WTC11 (cell line): ENCODE data around the gene ARHGAP42. TPM values are rescaled to one million over a fixed set of nuclear protein-coding genes. Genes with fewer than 3 reads are reported as not detected.

ENCODE experiments used
- ATAC-seq: fragments of 200-7000 bp; cut with Tn5 transposase; 2 replicates; pipeline ENCODE4 v1.10.0; 2021; ENCODE audit warnings: mild to moderate bottlenecking, moderate library complexity
- CTCF ChIA-PET: fragments of 300-600 bp; sonication (Branson Sonifier 250); formaldehyde crosslinking; loops from one replicate; lab custom pipeline; 2021; ENCODE audit warnings: antibody characterized with exemption; lab: Charles Lee
- POLR2A ChIA-PET: fragments of 350-600 bp; sonication (Branson Sonifier 250); formaldehyde crosslinking; loops from one replicate; lab custom pipeline; 2021; ENCODE audit warnings: antibody characterized with exemption; lab: Charles Lee
- DNase-seq: peaks from one replicate; pipeline ENCODE4 v3.0.0; 2021; ENCODE audit warnings: low spot score
- H3K27ac Mint-ChIP-seq: 2 replicates; pipeline ENCODE4 v1.8.0; 2021; ENCODE audit warnings: mixed read lengths
- H3K27me3 Mint-ChIP-seq: 2 replicates; pipeline ENCODE4 v1.8.0; 2021; ENCODE audit warnings: low read depth, mild to moderate bottlenecking, moderate library complexity, mixed read lengths
- H3K36me3 Mint-ChIP-seq: 2 replicates; pipeline ENCODE4 v1.8.0; 2021; ENCODE audit warnings: mixed read lengths
- H3K4me1 Mint-ChIP-seq: 2 replicates; pipeline ENCODE4 v1.8.0; 2022; ENCODE audit warnings: mixed read lengths
- H3K4me3 Mint-ChIP-seq: 2 replicates; pipeline ENCODE4 v1.8.0; 2021; ENCODE audit warnings: mild to moderate bottlenecking, moderate library complexity, mixed read lengths
- H3K9me3 Mint-ChIP-seq: 2 replicates; pipeline ENCODE4 v1.8.0; 2021; ENCODE audit warnings: mixed read lengths
- AFF4 ChIP-seq: sonication (generic); formaldehyde crosslinking; IDR thresholded peaks from 2 replicates; pipeline ENCODE4 v1.8.1; 2023; ENCODE audit warnings: mild to moderate bottlenecking, missing genetic modification reagents, borderline replicate concordance
- ELF4 ChIP-seq: sonication (generic); formaldehyde crosslinking; IDR thresholded peaks from 2 replicates; pipeline ENCODE4 v1.8.1; 2022; ENCODE audit warnings: low read depth, mild to moderate bottlenecking, moderate library complexity, missing genetic modification reagents
- FOXK1 ChIP-seq: sonication (generic); formaldehyde crosslinking; IDR thresholded peaks from 2 replicates; pipeline ENCODE4 v1.8.0; 2022; ENCODE audit warnings: mild to moderate bottlenecking, moderate library complexity, missing genetic modification reagents
- USF2 ChIP-seq: sonication (generic); formaldehyde crosslinking; IDR thresholded peaks from 2 replicates; pipeline ENCODE4 v1.8.1; 2023; ENCODE audit warnings: mild to moderate bottlenecking, missing genetic modification reagents, moderate library complexity
- ZBTB21 ChIP-seq: sonication (generic); formaldehyde crosslinking; IDR thresholded peaks from 2 replicates; pipeline ENCODE4 v1.8.1; 2023; ENCODE audit warnings: mild to moderate bottlenecking, missing genetic modification reagents, borderline replicate concordance
- ZNF121 ChIP-seq: sonication (generic); formaldehyde crosslinking; IDR thresholded peaks from 2 replicates; pipeline ENCODE4 v1.8.0; 2023; ENCODE audit warnings: missing genetic modification reagents
- ZNF512 ChIP-seq: sonication (generic); formaldehyde crosslinking; IDR thresholded peaks from 2 replicates; pipeline ENCODE4 v1.8.1; 2022; ENCODE audit warnings: missing genetic modification reagents, borderline replicate concordance
- total RNA-seq: library from RNA; stranded (reverse); gene quantifications from 3 replicates; pipeline ENCODE4 v1.2.3, GENCODE V29; 2021
- TF ChIP-seq, protein P1 (sequence below): fragments of 250-450 bp; sonication (Bioruptor Pico); IDR thresholded peaks from 2 replicates; pipeline ENCODE4 v1.9.0; 2021; ENCODE audit warnings: mild to moderate bottlenecking, borderline replicate concordance
- TF ChIP-seq, protein P2 (sequence below): fragments of 250-450 bp; sonication (Bioruptor Pico); IDR thresholded peaks from 2 replicates; pipeline ENCODE4 v1.9.0; 2021; ENCODE audit warnings: mild to moderate bottlenecking

ARHGAP42 gene
- total RNA-seq, 1 experiment from 2014 or later: 32.5 TPM

DNA sequence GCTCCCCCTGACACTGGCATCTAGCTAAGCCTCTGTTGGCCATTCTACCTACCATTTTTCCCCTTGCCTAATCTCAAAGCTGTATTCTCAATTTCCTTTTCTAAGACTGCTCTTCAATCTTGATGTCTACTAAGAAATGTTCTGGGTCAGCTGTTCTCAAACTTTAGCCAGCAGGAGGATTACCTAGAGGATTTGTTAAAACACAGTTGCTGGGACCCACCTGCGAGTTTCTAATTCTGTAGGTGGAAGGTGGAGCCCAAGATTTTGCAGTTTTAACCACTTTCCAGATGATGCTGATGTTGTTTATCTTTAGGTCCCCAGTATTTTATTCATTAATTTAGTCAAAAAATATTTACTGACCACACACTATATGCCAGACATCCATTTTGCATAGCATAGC, 9.3 kb upstream of the ARHGAP42 start:
- H3K4me1 Mint-ChIP-seq: peaks cover 35% of the 10 kb centered on the region
- H3K27ac Mint-ChIP-seq: peak overlapping the region; percentile 37; the same call in 1 of the 2 replicates
- no peak for TF ChIP-seq USF2 (CRISPR knock-in tag)
- no peak for TF ChIP-seq ZNF121 (CRISPR knock-in tag)
- TF ChIP-seq AFF4: no peak
- no peak for TF ChIP-seq ZNF512 (CRISPR knock-in tag)
- no peak for TF ChIP-seq ZBTB21 (CRISPR knock-in tag)
- no peak for TF ChIP-seq FOXK1 (CRISPR knock-in tag)
- TF ChIP-seq ELF4: no peak
- TF ChIP-seq, all 79 proteins: peak for 0
- Mint-ChIP-seq H3K4me3 (no peak overlapping the region), H3K27me3 (no peaks in the 10 kb centered on the region), H3K9me3 (peaks cover 4% of the 10 kb centered on the region; the same call in 1 of the 2 replicates), H3K36me3 (no peaks in the 10 kb centered on the region)
- CTCF ChIA-PET: no interaction called here
- POLR2A ChIA-PET: no interaction called here
- ATAC-seq: no peak
- DNase-seq: no peak

- Mint-ChIP-seq H3K4me1 (peaks cover 53% of the 10 kb centered on the region), H3K9me3 (peaks cover 4% of the 10 kb centered on the region; the same call in 1 of the 2 replicates), H3K4me3 (no peak overlapping the region), H3K36me3 (no peaks in the 10 kb centered on the region), H3K27me3 (no peaks in the 10 kb centered on the region), H3K27ac (peak overlapping the region; percentile 79)
- no peak for TF ChIP-seq USF2 (CRISPR knock-in tag)
- TF ChIP-seq, protein P1, sequence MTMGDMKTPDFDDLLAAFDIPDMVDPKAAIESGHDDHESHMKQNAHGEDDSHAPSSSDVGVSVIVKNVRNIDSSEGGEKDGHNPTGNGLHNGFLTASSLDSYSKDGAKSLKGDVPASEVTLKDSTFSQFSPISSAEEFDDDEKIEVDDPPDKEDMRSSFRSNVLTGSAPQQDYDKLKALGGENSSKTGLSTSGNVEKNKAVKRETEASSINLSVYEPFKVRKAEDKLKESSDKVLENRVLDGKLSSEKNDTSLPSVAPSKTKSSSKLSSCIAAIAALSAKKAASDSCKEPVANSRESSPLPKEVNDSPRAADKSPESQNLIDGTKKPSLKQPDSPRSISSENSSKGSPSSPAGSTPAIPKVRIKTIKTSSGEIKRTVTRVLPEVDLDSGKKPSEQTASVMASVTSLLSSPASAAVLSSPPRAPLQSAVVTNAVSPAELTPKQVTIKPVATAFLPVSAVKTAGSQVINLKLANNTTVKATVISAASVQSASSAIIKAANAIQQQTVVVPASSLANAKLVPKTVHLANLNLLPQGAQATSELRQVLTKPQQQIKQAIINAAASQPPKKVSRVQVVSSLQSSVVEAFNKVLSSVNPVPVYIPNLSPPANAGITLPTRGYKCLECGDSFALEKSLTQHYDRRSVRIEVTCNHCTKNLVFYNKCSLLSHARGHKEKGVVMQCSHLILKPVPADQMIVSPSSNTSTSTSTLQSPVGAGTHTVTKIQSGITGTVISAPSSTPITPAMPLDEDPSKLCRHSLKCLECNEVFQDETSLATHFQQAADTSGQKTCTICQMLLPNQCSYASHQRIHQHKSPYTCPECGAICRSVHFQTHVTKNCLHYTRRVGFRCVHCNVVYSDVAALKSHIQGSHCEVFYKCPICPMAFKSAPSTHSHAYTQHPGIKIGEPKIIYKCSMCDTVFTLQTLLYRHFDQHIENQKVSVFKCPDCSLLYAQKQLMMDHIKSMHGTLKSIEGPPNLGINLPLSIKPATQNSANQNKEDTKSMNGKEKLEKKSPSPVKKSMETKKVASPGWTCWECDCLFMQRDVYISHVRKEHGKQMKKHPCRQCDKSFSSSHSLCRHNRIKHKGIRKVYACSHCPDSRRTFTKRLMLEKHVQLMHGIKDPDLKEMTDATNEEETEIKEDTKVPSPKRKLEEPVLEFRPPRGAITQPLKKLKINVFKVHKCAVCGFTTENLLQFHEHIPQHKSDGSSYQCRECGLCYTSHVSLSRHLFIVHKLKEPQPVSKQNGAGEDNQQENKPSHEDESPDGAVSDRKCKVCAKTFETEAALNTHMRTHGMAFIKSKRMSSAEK (CRISPR knock-in tag): no peak
- TF ChIP-seq, protein P2, sequence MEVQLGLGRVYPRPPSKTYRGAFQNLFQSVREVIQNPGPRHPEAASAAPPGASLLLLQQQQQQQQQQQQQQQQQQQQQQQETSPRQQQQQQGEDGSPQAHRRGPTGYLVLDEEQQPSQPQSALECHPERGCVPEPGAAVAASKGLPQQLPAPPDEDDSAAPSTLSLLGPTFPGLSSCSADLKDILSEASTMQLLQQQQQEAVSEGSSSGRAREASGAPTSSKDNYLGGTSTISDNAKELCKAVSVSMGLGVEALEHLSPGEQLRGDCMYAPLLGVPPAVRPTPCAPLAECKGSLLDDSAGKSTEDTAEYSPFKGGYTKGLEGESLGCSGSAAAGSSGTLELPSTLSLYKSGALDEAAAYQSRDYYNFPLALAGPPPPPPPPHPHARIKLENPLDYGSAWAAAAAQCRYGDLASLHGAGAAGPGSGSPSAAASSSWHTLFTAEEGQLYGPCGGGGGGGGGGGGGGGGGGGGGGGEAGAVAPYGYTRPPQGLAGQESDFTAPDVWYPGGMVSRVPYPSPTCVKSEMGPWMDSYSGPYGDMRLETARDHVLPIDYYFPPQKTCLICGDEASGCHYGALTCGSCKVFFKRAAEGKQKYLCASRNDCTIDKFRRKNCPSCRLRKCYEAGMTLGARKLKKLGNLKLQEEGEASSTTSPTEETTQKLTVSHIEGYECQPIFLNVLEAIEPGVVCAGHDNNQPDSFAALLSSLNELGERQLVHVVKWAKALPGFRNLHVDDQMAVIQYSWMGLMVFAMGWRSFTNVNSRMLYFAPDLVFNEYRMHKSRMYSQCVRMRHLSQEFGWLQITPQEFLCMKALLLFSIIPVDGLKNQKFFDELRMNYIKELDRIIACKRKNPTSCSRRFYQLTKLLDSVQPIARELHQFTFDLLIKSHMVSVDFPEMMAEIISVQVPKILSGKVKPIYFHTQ (CRISPR knock-in tag): no peak
- CTCF ChIA-PET: interaction anchor here (1.0 to 1.1 kb wide), 2 partner anchors 8 to 60 kb away, joined by 4 to 5 read pairs; no protein-coding TSS in a partner anchor
- POLR2A ChIA-PET: no interaction called here
- DNase-seq: no peak
- ATAC-seq: no peak
These were observed 7.0 kb upstream of the ARHGAP42 start for GRCh38 chr11:100680070-100680469.
